Left ventricle myocardium inferior (tissue), 1 donor: Measurements from ENCODE around the gene PARD3. TPM values are rescaled to one million over a fixed set of nuclear protein-coding genes. Genes with fewer than 3 reads are reported as not detected.

Experiments
- DNase-seq: peaks from one replicate; pipeline ENCODE4 v3.0.0-alpha.2; 2020
- H3K27ac ChIP-seq: fragments of 200-600 bp; replicated peaks from 2 replicates; pipeline ENCODE4 v1.8.0; 2021
- H3K27me3 ChIP-seq: fragments of 200-600 bp; 2 replicates; pipeline ENCODE4 v1.8.0; 2021; ENCODE audit warnings: low read depth
- H3K36me3 ChIP-seq: fragments of 200-600 bp; 2 replicates; pipeline ENCODE4 v1.8.0; 2021
- H3K4me1 ChIP-seq: fragments of 200-600 bp; 2 replicates; pipeline ENCODE4 v1.8.0; 2021
- H3K4me3 ChIP-seq: fragments of 200-600 bp; 2 replicates; pipeline ENCODE4 v1.8.0; 2021; ENCODE audit warnings: mild to moderate bottlenecking, moderate library complexity
- H3K9me3 ChIP-seq: fragments of 200-600 bp; replicated peaks from 2 replicates; pipeline ENCODE4 v1.8.0; 2021
- intact Hi-C: fragments of 100-400 bp; cut with micrococcal nuclease; formaldehyde crosslinking; loops from one replicate; pipeline ENCODE4 v1.11.0; 2022
- total RNA-seq: library from RNA; stranded (reverse); fragmentation: NEBNext Ultra II Directional; extraction: Animal tissue kit (Norgen Biotek cat#: 25700); gene quantifications from one replicate; pipeline ENCODE4 v1.2.1, GENCODE V29; 2021
- TF ChIP-seq, protein P1 (sequence below): fragments of 200-600 bp; IDR thresholded peaks from 2 replicates; pipeline ENCODE4 v1.8.0; 2021; ENCODE audit warnings: antibody characterized with exemption, mild to moderate bottlenecking, borderline replicate concordance
- donor health status: DM: no; HTN: yes; CAD: no; lungs with severe emphysema.

Gene PARD3
- total RNA-seq, 1 donor from 2014 or later: 29.6 TPM

DNA sequence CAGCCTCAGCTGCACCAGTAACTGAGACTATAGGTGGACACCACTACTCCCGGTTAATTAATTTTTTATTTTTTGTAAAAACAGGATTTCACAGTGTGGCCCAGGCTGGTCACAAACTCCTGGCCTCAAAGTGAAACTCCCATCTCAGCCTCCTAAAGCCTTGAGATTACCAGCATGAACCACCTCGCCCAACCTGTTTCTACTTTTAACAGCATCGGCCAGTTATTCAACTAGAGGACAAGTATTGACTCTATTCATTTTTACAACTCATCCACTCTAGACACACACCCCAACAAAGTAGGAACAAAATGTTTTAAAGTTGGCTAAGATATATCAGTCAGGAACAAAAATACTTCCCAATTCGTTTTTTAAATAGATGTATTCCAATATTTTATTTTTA lies 334.8 kb downstream of the PARD3 start:
- no peaks in the 10 kb centered on the region for H3K9me3 ChIP-seq
- TF ChIP-seq, protein P1, sequence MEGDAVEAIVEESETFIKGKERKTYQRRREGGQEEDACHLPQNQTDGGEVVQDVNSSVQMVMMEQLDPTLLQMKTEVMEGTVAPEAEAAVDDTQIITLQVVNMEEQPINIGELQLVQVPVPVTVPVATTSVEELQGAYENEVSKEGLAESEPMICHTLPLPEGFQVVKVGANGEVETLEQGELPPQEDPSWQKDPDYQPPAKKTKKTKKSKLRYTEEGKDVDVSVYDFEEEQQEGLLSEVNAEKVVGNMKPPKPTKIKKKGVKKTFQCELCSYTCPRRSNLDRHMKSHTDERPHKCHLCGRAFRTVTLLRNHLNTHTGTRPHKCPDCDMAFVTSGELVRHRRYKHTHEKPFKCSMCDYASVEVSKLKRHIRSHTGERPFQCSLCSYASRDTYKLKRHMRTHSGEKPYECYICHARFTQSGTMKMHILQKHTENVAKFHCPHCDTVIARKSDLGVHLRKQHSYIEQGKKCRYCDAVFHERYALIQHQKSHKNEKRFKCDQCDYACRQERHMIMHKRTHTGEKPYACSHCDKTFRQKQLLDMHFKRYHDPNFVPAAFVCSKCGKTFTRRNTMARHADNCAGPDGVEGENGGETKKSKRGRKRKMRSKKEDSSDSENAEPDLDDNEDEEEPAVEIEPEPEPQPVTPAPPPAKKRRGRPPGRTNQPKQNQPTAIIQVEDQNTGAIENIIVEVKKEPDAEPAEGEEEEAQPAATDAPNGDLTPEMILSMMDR: no peak
- DNase-seq: no peak
- no peak overlapping the region for H3K27ac ChIP-seq
- intact Hi-C loops: no loop called here
- no peak overlapping the region for H3K4me3 ChIP-seq
- no peaks in the 10 kb centered on the region for H3K27me3 ChIP-seq
- H3K36me3 ChIP-seq: no peaks in the 10 kb centered on the region
- peaks cover 13% of the 10 kb centered on the region for H3K4me1 ChIP-seq

DNA sequence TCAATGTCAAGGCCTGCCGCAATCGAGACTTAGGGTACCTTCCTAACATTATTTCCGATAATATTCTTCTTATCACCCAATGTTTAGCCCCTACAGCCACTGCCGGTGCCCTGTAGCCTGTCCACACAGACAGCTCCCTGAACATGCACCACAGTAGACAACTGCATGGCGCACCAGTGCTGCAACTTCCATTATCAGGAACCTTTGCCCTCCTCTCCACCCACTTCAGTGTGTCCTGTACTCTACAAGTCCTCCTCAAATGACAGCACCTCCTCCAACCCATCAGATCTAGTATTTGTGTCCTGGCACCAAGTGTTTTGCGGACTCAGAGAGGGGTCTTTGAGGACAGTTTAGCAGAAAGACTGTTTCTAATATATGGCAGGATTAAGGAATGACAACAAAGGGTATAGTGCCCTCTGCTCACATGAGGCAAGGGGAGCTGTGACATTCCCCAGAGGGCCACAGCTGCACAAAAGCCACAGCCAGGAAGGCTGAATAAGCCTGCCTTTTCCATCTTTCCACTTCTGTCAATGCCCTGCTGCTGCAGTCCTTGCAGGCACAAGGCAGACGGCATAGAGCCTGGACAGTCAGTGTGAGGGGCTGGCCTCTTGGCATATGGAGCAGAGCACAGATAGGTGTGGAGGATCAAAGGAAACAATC lies 335.4 kb downstream of the PARD3 start:
- H3K27me3 ChIP-seq: no peaks in the 10 kb centered on the region
- peak overlapping the region; percentile 47 for H3K27ac ChIP-seq
- no peak for DNase-seq

DNA sequence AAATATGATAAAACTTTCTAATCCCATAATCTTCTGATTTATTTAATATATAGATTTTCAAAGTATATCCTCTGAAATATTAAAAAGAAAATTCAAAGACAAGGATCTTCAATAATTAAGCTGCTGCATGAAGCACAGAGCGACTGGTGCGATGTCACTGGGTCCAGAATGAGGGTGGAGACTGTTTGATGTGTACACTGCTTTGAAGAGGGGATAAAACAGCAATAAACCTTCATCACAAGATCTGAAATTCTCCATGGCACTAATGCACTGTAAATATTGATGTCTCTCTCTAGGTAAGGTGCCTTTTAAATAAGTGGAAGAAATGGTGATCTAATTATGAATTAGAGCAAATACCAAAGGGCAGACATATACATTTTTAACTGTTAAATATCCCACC lies 337.8 kb downstream of the PARD3 start:
- Histone ChIP-seq H3K27me3 (no peaks in the 10 kb centered on the region), H3K4me3 (no peak overlapping the region), H3K9me3 (no peaks in the 10 kb centered on the region), H3K27ac (no peak overlapping the region), H3K4me1 (peaks cover 24% of the 10 kb centered on the region), H3K36me3 (no peaks in the 10 kb centered on the region)
- no peak for DNase-seq
- TF ChIP-seq, protein P1: no peak
- intact Hi-C loops: no loop called here

More for the DNA sequence above, 335.4 kb downstream of the PARD3 start:
- Histone ChIP-seq H3K4me1 (peaks cover 13% of the 10 kb centered on the region), H3K9me3 (no peaks in the 10 kb centered on the region), H3K4me3 (no peak overlapping the region), H3K36me3 (no peaks in the 10 kb centered on the region)
- intact Hi-C loops: no loop called here
- TF ChIP-seq, protein P1: no peak

DNA sequence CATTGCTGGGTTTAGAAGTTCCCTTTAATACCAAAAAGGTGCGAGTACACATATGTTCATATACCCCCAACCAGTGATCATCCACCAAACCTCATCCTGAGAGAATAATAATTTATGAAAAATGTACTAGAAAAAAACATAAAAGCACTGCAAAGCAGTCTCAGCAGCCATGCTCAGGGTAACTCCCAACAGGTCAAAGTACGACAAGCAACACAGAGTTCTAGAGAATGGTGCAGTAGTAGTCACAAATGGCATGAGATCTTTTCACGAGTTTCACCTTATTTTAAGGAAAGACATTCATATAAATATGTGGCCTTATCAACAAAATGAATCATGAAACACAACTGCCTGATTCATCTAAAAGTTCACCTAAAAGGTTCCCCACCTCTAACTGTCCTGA lies 338.5 kb downstream of the PARD3 start:
- no peak for DNase-seq
- Histone ChIP-seq H3K27me3 (no peaks in the 10 kb centered on the region), H3K9me3 (no peaks in the 10 kb centered on the region), H3K27ac (no peak overlapping the region), H3K36me3 (no peaks in the 10 kb centered on the region), H3K4me3 (no peak overlapping the region), H3K4me1 (peaks cover 24% of the 10 kb centered on the region)
- TF ChIP-seq, protein P1: no peak
- intact Hi-C loops: no loop called here

DNA sequence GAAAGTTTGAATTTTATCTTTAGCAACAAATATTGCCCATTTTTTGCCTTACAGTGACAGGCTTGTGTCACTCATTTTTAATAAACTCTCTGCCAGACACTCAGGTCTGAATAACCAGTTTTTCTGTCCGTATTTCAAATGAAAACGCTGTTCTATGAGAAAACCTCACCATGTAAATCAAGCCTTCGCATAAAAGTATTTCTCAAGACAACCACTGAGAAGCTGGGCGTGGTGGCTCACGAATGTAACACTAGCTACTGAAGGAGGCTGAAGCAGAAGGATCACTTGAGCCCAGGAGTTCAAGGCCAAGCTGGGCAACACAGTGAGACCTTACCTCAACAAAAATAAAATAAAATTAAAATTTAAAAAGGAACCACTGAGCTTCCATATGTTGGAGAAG lies 339.3 kb downstream of the PARD3 start:
- TF ChIP-seq, protein P1: no peak
- Histone ChIP-seq H3K4me3 (no peak overlapping the region), H3K36me3 (no peaks in the 10 kb centered on the region), H3K9me3 (no peaks in the 10 kb centered on the region), H3K27me3 (no peaks in the 10 kb centered on the region), H3K4me1 (peaks cover 24% of the 10 kb centered on the region), H3K27ac (no peak overlapping the region)
- intact Hi-C loops: no loop called here
- DNase-seq: no peak

DNA sequence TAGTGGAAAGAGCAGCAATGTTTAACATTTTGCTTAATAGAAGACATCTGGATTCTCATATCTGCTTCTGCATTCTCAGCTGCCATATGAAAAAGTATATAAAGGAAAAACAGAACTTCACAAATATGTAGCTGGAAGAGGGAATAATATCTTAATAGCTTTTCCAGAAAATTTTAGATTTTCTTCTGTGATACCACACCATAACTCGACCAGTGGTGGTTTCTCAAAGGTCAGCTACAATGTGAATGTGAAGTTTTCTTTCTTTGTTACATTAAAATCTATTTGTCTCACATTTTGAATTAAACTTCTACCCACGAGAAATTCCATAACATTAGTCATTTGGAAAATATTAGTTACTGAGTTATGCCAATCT lies 339.8 kb downstream of the PARD3 start:
- Histone ChIP-seq H3K27ac (no peak overlapping the region), H3K9me3 (no peaks in the 10 kb centered on the region), H3K4me3 (no peak overlapping the region), H3K36me3 (no peaks in the 10 kb centered on the region), H3K27me3 (no peaks in the 10 kb centered on the region), H3K4me1 (peaks cover 22% of the 10 kb centered on the region)
- TF ChIP-seq, protein P1: no peak
- intact Hi-C loops: no loop called here
- DNase-seq: no peak
